HepG2 (cell line): ENCODE data around the gene RUSF1. TPM values are rescaled to one million over a fixed set of nuclear protein-coding genes. Genes with fewer than 3 reads are reported as not detected.

Source experiments
- CBFB ChIP-seq: sonication (generic); formaldehyde crosslinking; IDR thresholded peaks from 2 replicates; pipeline ENCODE4 v1.4.0; 2020; ENCODE audit warnings: missing genetic modification reagents
- FOXA3 ChIP-seq: IDR thresholded peaks from 2 replicates; pipeline ENCODE4 v1.6.1; 2016; ENCODE audit warnings: missing genetic modification reagents, missing compliant biosample characterization
- FOXK1 ChIP-seq: sonication (generic); formaldehyde crosslinking; IDR thresholded peaks from 2 replicates; pipeline ENCODE4 v1.4.0; 2020; ENCODE audit warnings: low read depth, missing genetic modification reagents, borderline replicate concordance
- JUN ChIP-seq: sonication (generic); formaldehyde crosslinking; IDR thresholded peaks from 2 replicates; pipeline ENCODE4 v1.4.0; 2020; ENCODE audit warnings: mild to moderate bottlenecking, missing genetic modification reagents
- JUNB ChIP-seq: sonication (generic); formaldehyde crosslinking; IDR thresholded peaks from 2 replicates; pipeline ENCODE4 v1.8.0; 2022; ENCODE audit warnings: missing genetic modification reagents, mild to moderate bottlenecking, borderline replicate concordance
- MIER3 ChIP-seq: IDR thresholded peaks from 2 replicates; pipeline ENCODE4 v1.6.1; 2016; ENCODE audit warnings: missing compliant biosample characterization, borderline replicate concordance
- PHF8 ChIP-seq: sonication (generic); formaldehyde crosslinking; IDR thresholded peaks from 2 replicates; pipeline ENCODE4 v1.5.0; 2020; ENCODE audit warnings: missing genetic modification reagents
- SMARCE1 ChIP-seq: fragments of 450-650 bp; IDR thresholded peaks from 2 replicates; pipeline ENCODE4 v1.6.1; 2017; ENCODE audit warnings: borderline replicate concordance
- ZFP41 ChIP-seq: sonication (generic); formaldehyde crosslinking; IDR thresholded peaks from 2 replicates; pipeline ENCODE4 v1.4.0; 2020; ENCODE audit warnings: mild to moderate bottlenecking, missing genetic modification reagents, borderline replicate concordance
- ZNF121 ChIP-seq: sonication (generic); formaldehyde crosslinking; IDR thresholded peaks from 2 replicates; pipeline ENCODE4 v1.5.0; 2020; ENCODE audit warnings: mild to moderate bottlenecking, missing genetic modification reagents
- ZNF251 ChIP-seq: sonication (generic); formaldehyde crosslinking; IDR thresholded peaks from 2 replicates; pipeline ENCODE4 v1.9.0; 2021; ENCODE audit warnings: mild to moderate bottlenecking, missing genetic modification reagents
- ZNF282 ChIP-seq: fragments of 450-650 bp; IDR thresholded peaks from 2 replicates; pipeline ENCODE4 v1.6.1; 2018; ENCODE audit not compliant: partially characterized antibody
- ZNF333 ChIP-seq: sonication (generic); formaldehyde crosslinking; IDR thresholded peaks from 2 replicates; pipeline ENCODE4 v1.4.0; 2020; ENCODE audit warnings: mild to moderate bottlenecking, missing genetic modification reagents, borderline replicate concordance
- ZNF569 ChIP-seq: sonication (generic); formaldehyde crosslinking; IDR thresholded peaks from 2 replicates; pipeline ENCODE4 v1.5.0; 2020; ENCODE audit warnings: mild to moderate bottlenecking, missing genetic modification reagents, moderate library complexity, borderline replicate concordance
- ZNF766 ChIP-seq: sonication (generic); formaldehyde crosslinking; IDR thresholded peaks from 2 replicates; pipeline ENCODE4 v1.5.0; 2020; ENCODE audit warnings: missing genetic modification reagents, borderline replicate concordance
- polyA plus RNA-seq, 8 experiments: library from polyadenylated mRNA; depleted of rRNA in 3 of 8; stranded (reverse) in 7 of 8; unstranded in 1 of 8; fragments of >200 nt; fragmentation: Illumina TruSeq in 4 of 8; extraction: Trizol in 4 of 8; gene quantifications; 2 replicates each; pipeline versions ENCODE4 v1.2.1 to v1.2.3, GENCODE V29; 2011 to 2016; ENCODE audit warnings: low read depth in 4 of 8, missing spikeins in 1 of 8, mixed read lengths in 1 of 8; ENCODE audit not compliant: insufficient read depth in 1 of 8
- total RNA-seq, 5 experiments: library from RNA; depleted of rRNA; stranded (reverse); fragments of >200 nt; fragmentation: Illumina TruSeq; extraction: Trizol; gene quantifications; 2 replicates each; pipeline ENCODE4 v1.2.3, GENCODE V29; 2016; ENCODE audit warnings: low read depth in 1 of 5
- TF ChIP-seq, protein P1 (sequence below): sonication (generic); formaldehyde crosslinking; IDR thresholded peaks from 2 replicates; pipeline ENCODE4 v1.4.0; 2020; ENCODE audit warnings: missing genetic modification reagents
- TF ChIP-seq, protein P2 (sequence below): sonication (generic); formaldehyde crosslinking; IDR thresholded peaks from 2 replicates; pipeline ENCODE4 v1.4.0; 2020; ENCODE audit warnings: missing genetic modification reagents
- TF ChIP-seq, protein P3 (sequence below): sonication (generic); formaldehyde crosslinking; IDR thresholded peaks from 2 replicates; pipeline ENCODE4 v1.5.0; 2020; ENCODE audit warnings: missing genetic modification reagents
- TF ChIP-seq, protein P4 (sequence below): sonication (generic); formaldehyde crosslinking; conservative IDR thresholded peaks from 2 replicates; pipeline ENCODE4 v1.4.0; 2020; ENCODE audit warnings: missing genetic modification reagents

The RUSF1 gene
- total and polyA plus RNA-seq, 2 of the 13 experiments (the other 11 are each of a cell fraction or from before 2014, with no cell fraction given) = 40.8 to 50.2 TPM

DNA sequence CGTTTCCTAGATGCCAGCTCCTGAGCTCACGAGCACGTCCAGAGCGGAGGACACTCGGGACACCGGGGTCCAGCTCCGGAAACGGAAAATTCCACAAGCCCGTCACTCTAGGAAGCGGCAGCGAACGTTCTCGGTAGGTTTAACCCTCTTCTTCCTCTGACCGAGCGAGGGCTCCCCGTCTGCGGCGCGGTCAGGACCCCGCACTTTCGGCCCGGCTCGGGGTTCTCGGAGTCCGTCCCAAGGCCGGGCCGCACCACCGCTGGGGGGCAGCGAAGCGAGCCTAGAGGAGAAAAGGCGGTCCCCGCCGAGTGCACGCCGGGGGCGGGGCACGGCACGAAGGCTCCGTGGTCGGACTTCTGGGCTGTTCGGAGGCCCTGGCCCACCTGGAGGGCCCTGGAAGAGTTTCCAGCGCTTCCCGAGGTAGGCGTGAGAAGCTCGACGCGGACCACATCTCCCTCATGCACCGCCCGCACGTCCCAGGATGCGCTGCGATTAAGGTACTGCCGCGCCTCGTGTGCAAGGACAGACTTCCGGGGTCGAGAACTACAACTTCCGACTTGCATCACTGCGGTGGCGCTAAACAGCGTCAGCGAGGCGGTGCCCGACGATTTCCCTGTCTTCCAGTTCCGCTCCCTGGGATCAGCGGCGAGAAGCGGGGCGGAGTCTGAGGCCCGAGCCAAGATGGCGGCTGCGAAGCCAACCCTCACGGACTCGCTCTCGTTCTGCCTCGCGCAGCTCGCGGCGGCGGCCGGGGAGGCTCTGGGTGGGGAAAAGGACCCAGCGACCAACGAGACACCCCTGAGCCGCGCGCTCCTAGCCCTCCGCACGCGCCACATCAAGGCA is 49.1 kb downstream of the RUSF1 start, which contains the start of gene ARMC5 (continued):
- TF ChIP-seq CBFB = peak; percentile 56; the same call in 1 of the 2 replicates
- TF ChIP-seq JUN (CRISPR knock-in tag) = no peak; the same call in none of the 2 replicates
- TF ChIP-seq, protein P1, sequence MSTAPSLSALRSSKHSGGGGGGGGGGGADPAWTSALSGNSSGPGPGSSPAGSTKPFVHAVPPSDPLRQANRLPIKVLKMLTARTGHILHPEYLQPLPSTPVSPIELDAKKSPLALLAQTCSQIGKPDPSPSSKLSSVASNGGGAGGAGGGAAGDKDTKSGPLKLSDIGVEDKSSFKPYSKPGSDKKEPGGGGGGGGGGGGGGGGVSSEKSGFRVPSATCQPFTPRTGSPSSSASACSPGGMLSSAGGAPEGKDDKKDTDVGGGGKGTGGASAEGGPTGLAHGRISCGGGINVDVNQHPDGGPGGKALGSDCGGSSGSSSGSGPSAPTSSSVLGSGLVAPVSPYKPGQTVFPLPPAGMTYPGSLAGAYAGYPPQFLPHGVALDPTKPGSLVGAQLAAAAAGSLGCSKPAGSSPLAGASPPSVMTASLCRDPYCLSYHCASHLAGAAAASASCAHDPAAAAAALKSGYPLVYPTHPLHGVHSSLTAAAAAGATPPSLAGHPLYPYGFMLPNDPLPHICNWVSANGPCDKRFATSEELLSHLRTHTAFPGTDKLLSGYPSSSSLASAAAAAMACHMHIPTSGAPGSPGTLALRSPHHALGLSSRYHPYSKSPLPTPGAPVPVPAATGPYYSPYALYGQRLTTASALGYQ = peak; percentile 89
- TF ChIP-seq, protein P2, sequence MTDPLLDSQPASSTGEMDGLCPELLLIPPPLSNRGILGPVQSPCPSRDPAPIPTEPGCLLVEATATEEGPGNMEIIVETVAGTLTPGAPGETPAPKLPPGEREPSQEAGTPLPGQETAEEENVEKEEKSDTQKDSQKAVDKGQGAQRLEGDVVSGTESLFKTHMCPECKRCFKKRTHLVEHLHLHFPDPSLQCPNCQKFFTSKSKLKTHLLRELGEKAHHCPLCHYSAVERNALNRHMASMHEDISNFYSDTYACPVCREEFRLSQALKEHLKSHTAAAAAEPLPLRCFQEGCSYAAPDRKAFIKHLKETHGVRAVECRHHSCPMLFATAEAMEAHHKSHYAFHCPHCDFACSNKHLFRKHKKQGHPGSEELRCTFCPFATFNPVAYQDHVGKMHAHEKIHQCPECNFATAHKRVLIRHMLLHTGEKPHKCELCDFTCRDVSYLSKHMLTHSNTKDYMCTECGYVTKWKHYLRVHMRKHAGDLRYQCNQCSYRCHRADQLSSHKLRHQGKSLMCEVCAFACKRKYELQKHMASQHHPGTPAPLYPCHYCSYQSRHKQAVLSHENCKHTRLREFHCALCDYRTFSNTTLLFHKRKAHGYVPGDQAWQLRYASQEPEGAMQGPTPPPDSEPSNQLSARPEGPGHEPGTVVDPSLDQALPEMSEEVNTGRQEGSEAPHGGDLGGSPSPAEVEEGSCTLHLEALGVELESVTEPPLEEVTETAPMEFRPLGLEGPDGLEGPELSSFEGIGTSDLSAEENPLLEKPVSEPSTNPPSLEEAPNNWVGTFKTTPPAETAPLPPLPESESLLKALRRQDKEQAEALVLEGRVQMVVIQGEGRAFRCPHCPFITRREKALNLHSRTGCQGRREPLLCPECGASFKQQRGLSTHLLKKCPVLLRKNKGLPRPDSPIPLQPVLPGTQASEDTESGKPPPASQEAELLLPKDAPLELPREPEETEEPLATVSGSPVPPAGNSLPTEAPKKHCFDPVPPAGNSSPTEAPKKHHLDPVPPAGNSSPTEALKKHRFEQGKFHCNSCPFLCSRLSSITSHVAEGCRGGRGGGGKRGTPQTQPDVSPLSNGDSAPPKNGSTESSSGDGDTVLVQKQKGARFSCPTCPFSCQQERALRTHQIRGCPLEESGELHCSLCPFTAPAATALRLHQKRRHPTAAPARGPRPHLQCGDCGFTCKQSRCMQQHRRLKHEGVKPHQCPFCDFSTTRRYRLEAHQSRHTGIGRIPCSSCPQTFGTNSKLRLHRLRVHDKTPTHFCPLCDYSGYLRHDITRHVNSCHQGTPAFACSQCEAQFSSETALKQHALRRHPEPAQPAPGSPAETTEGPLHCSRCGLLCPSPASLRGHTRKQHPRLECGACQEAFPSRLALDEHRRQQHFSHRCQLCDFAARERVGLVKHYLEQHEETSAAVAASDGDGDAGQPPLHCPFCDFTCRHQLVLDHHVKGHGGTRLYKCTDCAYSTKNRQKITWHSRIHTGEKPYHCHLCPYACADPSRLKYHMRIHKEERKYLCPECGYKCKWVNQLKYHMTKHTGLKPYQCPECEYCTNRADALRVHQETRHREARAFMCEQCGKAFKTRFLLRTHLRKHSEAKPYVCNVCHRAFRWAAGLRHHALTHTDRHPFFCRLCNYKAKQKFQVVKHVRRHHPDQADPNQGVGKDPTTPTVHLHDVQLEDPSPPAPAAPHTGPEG = peak; percentile 69
- no peak for TF ChIP-seq JUNB (CRISPR knock-in tag)
- TF ChIP-seq ZNF766 (CRISPR knock-in tag) = no peak; the same call in 1 of the 2 replicates
- 0 out of 2 replicates have a peak, but pooled peaks have one; percentile 3 for TF ChIP-seq ZNF121 (CRISPR knock-in tag)
- TF ChIP-seq, protein P3, sequence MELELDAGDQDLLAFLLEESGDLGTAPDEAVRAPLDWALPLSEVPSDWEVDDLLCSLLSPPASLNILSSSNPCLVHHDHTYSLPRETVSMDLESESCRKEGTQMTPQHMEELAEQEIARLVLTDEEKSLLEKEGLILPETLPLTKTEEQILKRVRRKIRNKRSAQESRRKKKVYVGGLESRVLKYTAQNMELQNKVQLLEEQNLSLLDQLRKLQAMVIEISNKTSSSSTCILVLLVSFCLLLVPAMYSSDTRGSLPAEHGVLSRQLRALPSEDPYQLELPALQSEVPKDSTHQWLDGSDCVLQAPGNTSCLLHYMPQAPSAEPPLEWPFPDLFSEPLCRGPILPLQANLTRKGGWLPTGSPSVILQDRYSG = peak; percentile 74; the same call in 1 of the 2 replicates
- peak; percentile 96; the same call in 1 of the 2 replicates for TF ChIP-seq ZFP41
- no peak for TF ChIP-seq SMARCE1
- TF ChIP-seq, protein P4, sequence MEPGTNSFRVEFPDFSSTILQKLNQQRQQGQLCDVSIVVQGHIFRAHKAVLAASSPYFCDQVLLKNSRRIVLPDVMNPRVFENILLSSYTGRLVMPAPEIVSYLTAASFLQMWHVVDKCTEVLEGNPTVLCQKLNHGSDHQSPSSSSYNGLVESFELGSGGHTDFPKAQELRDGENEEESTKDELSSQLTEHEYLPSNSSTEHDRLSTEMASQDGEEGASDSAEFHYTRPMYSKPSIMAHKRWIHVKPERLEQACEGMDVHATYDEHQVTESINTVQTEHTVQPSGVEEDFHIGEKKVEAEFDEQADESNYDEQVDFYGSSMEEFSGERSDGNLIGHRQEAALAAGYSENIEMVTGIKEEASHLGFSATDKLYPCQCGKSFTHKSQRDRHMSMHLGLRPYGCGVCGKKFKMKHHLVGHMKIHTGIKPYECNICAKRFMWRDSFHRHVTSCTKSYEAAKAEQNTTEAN (CRISPR knock-in tag) = peak; percentile 94
- peak; percentile 95; the same call in 1 of the 2 replicates for TF ChIP-seq MIER3 (CRISPR knock-in tag)
- TF ChIP-seq PHF8 (CRISPR knock-in tag) = peak; percentile 86
- peak; percentile 56; the same call in 1 of the 2 replicates for TF ChIP-seq FOXA3 (CRISPR knock-in tag)
- TF ChIP-seq ZNF251 (CRISPR knock-in tag) = peak; percentile 80; the same call in 1 of the 2 replicates
- peak; percentile 90 for TF ChIP-seq FOXK1 (CRISPR knock-in tag)
- no peak for TF ChIP-seq ZNF569
- TF ChIP-seq ZNF282 = no peak
- TF ChIP-seq ZNF333 (CRISPR knock-in tag) = peak; percentile 38; the same call in 1 of the 2 replicates
